Hepatocyte (in vitro differentiated cells): Measurements from ENCODE around the gene PISD.

Experiments
- EZH2 ChIP-seq: fragments of 200-600 bp; sonication (generic); IDR thresholded peaks from 2 replicates; pipeline ENCODE4 v1.6.1; 2016; ENCODE audit warnings: antibody characterized with exemption, mild to moderate bottlenecking, borderline replicate concordance
- EZH2phosphoT487 ChIP-seq: fragments of 200-600 bp; sonication (generic); IDR thresholded peaks from one replicate; pipeline ENCODE4 v1.6.1; 2018; ENCODE audit warnings: antibody characterized with exemption, mild to moderate bottlenecking, low read depth, moderate library complexity; ENCODE audit not compliant: unreplicated experiment, severe bottlenecking
- TF ChIP-seq, protein P1 (sequence below): fragments of 200-600 bp; sonication (generic); IDR thresholded peaks from 2 replicates; pipeline ENCODE4 v1.5.1; 2016; ENCODE audit warnings: antibody characterized with exemption, mild to moderate bottlenecking; ENCODE audit not compliant: poor library complexity

DNA sequence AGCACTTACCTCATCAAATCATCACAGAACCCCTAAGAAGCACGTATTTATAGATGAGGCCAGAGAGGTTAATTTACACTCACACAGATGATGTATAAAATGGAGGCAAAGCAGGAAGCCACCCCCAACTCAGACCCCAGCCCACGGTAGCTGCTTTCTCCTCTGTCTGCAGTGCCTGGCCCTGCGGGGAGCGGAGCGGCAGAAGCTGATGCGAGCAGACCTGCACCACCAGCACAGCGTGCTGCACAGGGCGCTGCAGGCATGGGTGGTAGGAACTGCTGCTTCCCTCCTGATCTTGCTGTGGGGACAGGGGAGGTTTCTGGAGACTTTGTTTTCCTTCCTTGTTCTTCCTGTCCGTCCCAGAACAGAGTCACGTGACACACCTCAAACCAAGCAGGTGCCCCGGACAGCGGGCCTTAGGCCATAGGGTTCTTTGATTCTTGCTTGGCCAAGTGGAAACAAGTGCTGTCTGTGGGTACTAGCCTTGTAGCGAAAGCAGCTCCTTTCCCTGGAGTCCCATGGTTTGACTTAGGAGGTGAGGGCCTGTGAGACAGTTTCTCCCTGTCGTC is 57.8 kb downstream of the PISD start:
- TF ChIP-seq EZH2 (no peak), EZH2phosphoT487 (no peak)
- TF ChIP-seq, protein P1, sequence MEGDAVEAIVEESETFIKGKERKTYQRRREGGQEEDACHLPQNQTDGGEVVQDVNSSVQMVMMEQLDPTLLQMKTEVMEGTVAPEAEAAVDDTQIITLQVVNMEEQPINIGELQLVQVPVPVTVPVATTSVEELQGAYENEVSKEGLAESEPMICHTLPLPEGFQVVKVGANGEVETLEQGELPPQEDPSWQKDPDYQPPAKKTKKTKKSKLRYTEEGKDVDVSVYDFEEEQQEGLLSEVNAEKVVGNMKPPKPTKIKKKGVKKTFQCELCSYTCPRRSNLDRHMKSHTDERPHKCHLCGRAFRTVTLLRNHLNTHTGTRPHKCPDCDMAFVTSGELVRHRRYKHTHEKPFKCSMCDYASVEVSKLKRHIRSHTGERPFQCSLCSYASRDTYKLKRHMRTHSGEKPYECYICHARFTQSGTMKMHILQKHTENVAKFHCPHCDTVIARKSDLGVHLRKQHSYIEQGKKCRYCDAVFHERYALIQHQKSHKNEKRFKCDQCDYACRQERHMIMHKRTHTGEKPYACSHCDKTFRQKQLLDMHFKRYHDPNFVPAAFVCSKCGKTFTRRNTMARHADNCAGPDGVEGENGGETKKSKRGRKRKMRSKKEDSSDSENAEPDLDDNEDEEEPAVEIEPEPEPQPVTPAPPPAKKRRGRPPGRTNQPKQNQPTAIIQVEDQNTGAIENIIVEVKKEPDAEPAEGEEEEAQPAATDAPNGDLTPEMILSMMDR, result no peak
